ELR (cell line): ENCODE measurements around the gene NOC2L.
A peak's percentile ranks its signal among the peaks of the same experiment; 100 is the strongest.
"Not testable (repeated sequence)": the region's sequence is repeated elsewhere in the genome, so short reads cannot be mapped to it uniquely, and the experiment has no call there.

ENCODE experiments used
- DNase-seq: peaks from one replicate; pipeline ENCODE4 v3.0.0-alpha.2; 2015; ENCODE audit warnings: low read depth

Gene NOC2L

GRCh38 chr1:958823-959730 lies at the start of gene NOC2L:
Gene NOC2L, minus strand, starts transcription at chr1:959256. Its CDS starts 16 bp downstream, at chr1:959240.
- peak; percentile 88 for DNase-seq

- DNase-seq, result no peak
Observed at GRCh38 chr1:1006305-1007159, 47.5 kb upstream of the NOC2L start.

- DNase-seq, result no peak
Observed at GRCh38 chr1:1005774-1006304, 46.8 kb upstream of the NOC2L start.

- peak; percentile 44 for DNase-seq
Observed at GRCh38 chr1:1004780-1005697, 46.0 kb upstream of the NOC2L start.

GRCh38 chr1:1004420-1004779 lies 45.3 kb upstream of the NOC2L start:
- DNase-seq, result no peak

GRCh38 chr1:1003618-1004419 lies 44.8 kb upstream of the NOC2L start:
- no peak for DNase-seq

GRCh38 chr1:1001057-1001783 lies 42.2 kb upstream of the NOC2L start:
- DNase-seq, result no peak

- peak; percentile 83 for DNase-seq
Observed at GRCh38 chr1:1000357-1001056, 41.5 kb upstream of the NOC2L start.

GRCh38 chr1:999725-1000356 lies 40.8 kb upstream of the NOC2L start, which contains the start of gene HES4:
Gene HES4, minus strand, starts transcription at chr1:1000097. Its CDS starts 124 bp downstream, at chr1:999973.
- peak; percentile 93 for DNase-seq

- DNase-seq, result peak; percentile 51
Observed at GRCh38 chr1:998995-999724, 40.1 kb upstream of the NOC2L start.

- no peak for DNase-seq
Observed at GRCh38 chr1:998745-998994, 39.6 kb upstream of the NOC2L start.

GRCh38 chr1:997993-998744 lies 39.1 kb upstream of the NOC2L start:
- no peak for DNase-seq

GRCh38 chr1:997713-997992 lies 38.6 kb upstream of the NOC2L start:
- no peak for DNase-seq

GRCh38 chr1:996851-997712 lies 38.0 kb upstream of the NOC2L start:
- no peak for DNase-seq

GRCh38 chr1:995665-996633 lies 36.9 kb upstream of the NOC2L start:
- no peak for DNase-seq

- not testable (repeated sequence) for DNase-seq
Observed at GRCh38 chr1:994546-994945, 35.5 kb upstream of the NOC2L start.
